Measurements from ENCODE around the gene SCG2. TPM values are rescaled to one million over a fixed set of nuclear protein-coding genes. Genes with fewer than 3 reads are reported as not detected.

The SCG2 gene
- total RNA-seq, 1 experiment from 2014 or later: 19.8 TPM

DNA sequence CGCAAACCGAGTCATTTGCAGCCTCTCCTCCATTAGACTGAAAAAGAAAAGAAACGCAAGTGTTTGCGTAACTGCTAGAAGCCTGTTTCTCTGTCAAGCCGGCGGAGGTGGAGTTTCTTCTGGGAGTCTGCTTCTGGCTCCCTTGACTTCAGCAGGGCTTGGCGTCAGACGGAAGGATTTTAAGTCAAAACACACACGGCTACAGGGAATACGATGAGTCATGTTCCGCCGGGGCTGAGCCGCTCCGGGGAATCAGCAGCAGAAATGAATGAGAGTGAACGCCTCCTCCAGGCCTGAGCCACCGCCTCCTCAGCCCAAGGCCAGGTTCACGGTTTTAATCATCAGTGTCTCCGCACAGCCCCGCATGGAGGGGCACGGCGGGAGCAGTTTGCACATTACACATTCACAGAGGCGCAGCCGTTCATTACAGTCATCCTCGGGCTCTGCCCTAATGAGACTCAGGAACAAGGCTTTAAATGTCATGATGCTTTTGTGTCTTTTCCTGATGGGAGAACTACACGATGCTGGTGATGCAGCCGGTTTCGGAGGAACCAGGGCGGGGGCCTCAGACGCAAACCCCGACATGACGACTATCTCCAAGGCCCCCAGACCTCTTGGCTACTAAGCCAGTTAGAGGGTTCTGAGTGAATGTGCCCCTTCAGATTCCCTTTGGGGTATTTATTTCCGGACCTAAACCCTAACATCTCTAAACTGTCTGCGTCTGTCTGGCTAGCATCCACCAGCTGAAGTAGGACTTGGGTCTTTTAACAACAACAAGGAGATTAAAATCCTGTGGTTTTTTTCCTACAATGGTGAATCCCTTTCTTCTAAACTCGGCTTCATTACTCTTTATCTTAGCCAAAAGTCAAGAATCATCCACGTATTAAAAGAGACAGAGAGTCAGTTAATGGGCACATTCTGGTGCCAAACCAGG is 11.1 kb upstream of the SCG2 start (continued):
- TF ChIP-seq, protein P1, sequence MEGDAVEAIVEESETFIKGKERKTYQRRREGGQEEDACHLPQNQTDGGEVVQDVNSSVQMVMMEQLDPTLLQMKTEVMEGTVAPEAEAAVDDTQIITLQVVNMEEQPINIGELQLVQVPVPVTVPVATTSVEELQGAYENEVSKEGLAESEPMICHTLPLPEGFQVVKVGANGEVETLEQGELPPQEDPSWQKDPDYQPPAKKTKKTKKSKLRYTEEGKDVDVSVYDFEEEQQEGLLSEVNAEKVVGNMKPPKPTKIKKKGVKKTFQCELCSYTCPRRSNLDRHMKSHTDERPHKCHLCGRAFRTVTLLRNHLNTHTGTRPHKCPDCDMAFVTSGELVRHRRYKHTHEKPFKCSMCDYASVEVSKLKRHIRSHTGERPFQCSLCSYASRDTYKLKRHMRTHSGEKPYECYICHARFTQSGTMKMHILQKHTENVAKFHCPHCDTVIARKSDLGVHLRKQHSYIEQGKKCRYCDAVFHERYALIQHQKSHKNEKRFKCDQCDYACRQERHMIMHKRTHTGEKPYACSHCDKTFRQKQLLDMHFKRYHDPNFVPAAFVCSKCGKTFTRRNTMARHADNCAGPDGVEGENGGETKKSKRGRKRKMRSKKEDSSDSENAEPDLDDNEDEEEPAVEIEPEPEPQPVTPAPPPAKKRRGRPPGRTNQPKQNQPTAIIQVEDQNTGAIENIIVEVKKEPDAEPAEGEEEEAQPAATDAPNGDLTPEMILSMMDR (IDR thresholded peaks at IDR 0.05 in 2 of 3, conservative IDR thresholded peaks at IDR 0.05 in 1 of 3; ENCODE audit: borderline replicate concordance in 1 of 3, insufficient read depth in 1 of 3, low read depth in 2 of 3, low read length in 2 of 3): no peak
- TF ChIP-seq RAD21 (IDR thresholded peaks at IDR 0.05; ENCODE audit: low read depth) (peak; percentile 49), POLR2AphosphoS5 (IDR thresholded peaks at IDR 0.05; ENCODE audit: low read depth, low read length) (peak; percentile 66)

- Histone ChIP-seq H4K20me1 (ENCODE audit: insufficient read depth) (no peaks in the 10 kb centered on the region), H3K4me3 (replicated peaks in 1 of 2; ENCODE audit: low read depth in 1 of 2, low read length in 2 of 2) (peak overlapping the region; percentile 24 to 53), H3K36me3 (ENCODE audit: control insufficient read depth in 1 of 2, insufficient read depth in 2 of 2, low read length in 2 of 2) (no peaks in the 10 kb centered on the region), H2AFZ (ENCODE audit: low read depth, low read length, poor library complexity, severe bottlenecking) (no peak overlapping the region), H3K79me2 (ENCODE audit: insufficient read depth, low read length) (no peaks in the 10 kb centered on the region), H3K9me3 (ENCODE audit: control insufficient read depth in 1 of 2, insufficient read depth in 1 of 2, low read depth in 1 of 2, low read length in 2 of 2) (no peaks in the 10 kb centered on the region), H3K9ac (ENCODE audit: low read length) (peak overlapping the region; percentile 58), H3K27ac (ENCODE audit: low read depth, low read length) (peak overlapping the region; percentile 83), H3K9me2 (ENCODE audit: insufficient read depth) (no peaks in the 10 kb centered on the region), H3K4me2 (ENCODE audit: low read length) (peak overlapping the region; percentile 77), H3K27me3 (ENCODE audit: insufficient read depth, low read length) (no peaks in the 10 kb centered on the region), H3K4me1 (ENCODE audit: control insufficient read depth in 1 of 2, insufficient read depth in 2 of 2, low read length in 2 of 2) (peaks cover 25 to 39% of the 10 kb centered on the region in 2 experiments)
- RAD21 ChIA-PET (ENCODE audit: low non-redundant PET in 1 of 2, low total read pairs in 2 of 2, uncharacterized antibody in 2 of 2, unreplicated experiment in 2 of 2): no interaction called here
- intact Hi-C loops (cut with micrococcal nuclease): loop anchor here (5.0 to 10.0 kb wide), 2 partner anchors 148 to 185 kb away; no protein-coding TSS in a partner anchor
- TSS peak; percentile 94 for BruUV-seq (replicated peaks)
- POLR2A ChIA-PET: no interaction called here
- ATAC-seq (peak; percentile 5), DNase-seq (ENCODE audit: low read depth, low spot score) (no peak)
- CTCF ChIA-PET: no interaction called here
- TF ChIP-seq ZFX (IDR thresholded peaks at IDR 0.05) (no peak), ELF1 (IDR thresholded peaks at IDR 0.05; ENCODE audit: borderline replicate concordance, low read depth) (no peak), REST (IDR thresholded peaks at IDR 0.05; ENCODE audit: low read depth) (no peak), POLR2A (IDR thresholded peaks at IDR 0.05; ENCODE audit: borderline replicate concordance, extremely low read depth, insufficient read depth, insufficient read length) (no peak), EZH2phosphoT487 (IDR thresholded peaks at IDR 0.05; ENCODE audit: borderline replicate concordance) (no peak), JUND (IDR thresholded peaks at IDR 0.05) (no peak), CEBPB (IDR thresholded peaks at IDR 0.05; ENCODE audit: low read depth) (no peak), SP1 (IDR thresholded peaks at IDR 0.05; ENCODE audit: low read depth) (no peak), TCF7L2 (IDR thresholded peaks at IDR 0.05; ENCODE audit: borderline replicate concordance, extremely low read depth, insufficient read depth, insufficient read length) (no peak), SIN3A (IDR thresholded peaks at IDR 0.05; ENCODE audit: low read depth) (no peak), CBX3 (IDR thresholded peaks at IDR 0.05; ENCODE audit: low read depth) (no peak), ZNF274 (IDR thresholded peaks at IDR 0.05; ENCODE audit: low read depth, low read length) (no peak), FOSL1 (IDR thresholded peaks at IDR 0.05; ENCODE audit: low read depth) (no peak), YY1 (IDR thresholded peaks at IDR 0.05; ENCODE audit: extremely low read depth, insufficient replicate concordance, low read depth, low read length) (no peak)
- TF ChIP-seq, protein P2, sequence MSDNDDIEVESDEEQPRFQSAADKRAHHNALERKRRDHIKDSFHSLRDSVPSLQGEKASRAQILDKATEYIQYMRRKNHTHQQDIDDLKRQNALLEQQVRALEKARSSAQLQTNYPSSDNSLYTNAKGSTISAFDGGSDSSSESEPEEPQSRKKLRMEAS (IDR thresholded peaks at IDR 0.05): no peak
These were observed 10.3 kb upstream of the SCG2 start for GRCh38 chr2:223612501-223612900.
